DOHH2 (cell line): ENCODE results near the gene CPD.

Experiments used
- H3F3A ChIP-seq: fragments of 200-600 bp; sonication (generic), shearing (Covaris generic); 2 replicates; pipeline ENCODE4 v1.6.0; 2016; ENCODE audit warnings: antibody characterized with exemption, mild to moderate bottlenecking; ENCODE audit not compliant: control insufficient read depth, insufficient read depth
- H3K27ac ChIP-seq: fragments of 200-600 bp; sonication (generic); 2 replicates; pipeline ENCODE4 v1.5.1; 2014; ENCODE audit warnings: low read depth, mild to moderate bottlenecking, low read length, moderate library complexity
- H3K27me3 ChIP-seq: fragments of 200-600 bp; sonication (generic); 2 replicates; pipeline ENCODE4 v1.6.1; 2014; ENCODE audit warnings: mild to moderate bottlenecking, low read length, mixed read lengths; ENCODE audit not compliant: control insufficient read depth
- H3K36me3 ChIP-seq: fragments of 200-600 bp; sonication (generic); 2 replicates; pipeline ENCODE4 v1.6.1; 2014; ENCODE audit warnings: mild to moderate bottlenecking, low read length, moderate library complexity, mixed read lengths; ENCODE audit not compliant: control insufficient read depth
- H3K4me1 ChIP-seq: fragments of 200-600 bp; sonication (generic); 2 replicates; pipeline ENCODE4 v1.6.1; 2014; ENCODE audit warnings: mild to moderate bottlenecking, low read length, mixed read lengths; ENCODE audit not compliant: control insufficient read depth
- H3K4me2 ChIP-seq: fragments of 200-600 bp; sonication (generic); 2 replicates; pipeline ENCODE4 v1.6.0; 2014; ENCODE audit warnings: mild to moderate bottlenecking, low read length, moderate library complexity
- H3K4me3 ChIP-seq: fragments of 200-600 bp; sonication (generic); 2 replicates; pipeline ENCODE4 v1.5.1; 2014; ENCODE audit warnings: mild to moderate bottlenecking, low read length, mixed read lengths
- H3K79me2 ChIP-seq: fragments of 200-600 bp; sonication (generic); 2 replicates; pipeline ENCODE4 v1.6.1; 2014; ENCODE audit warnings: mild to moderate bottlenecking, low read length, mixed read lengths; ENCODE audit not compliant: control insufficient read depth
- H3K9me2 ChIP-seq: fragments of 200-600 bp; sonication (generic); replicated peaks from 2 replicates; pipeline ENCODE4 v1.6.1; 2014; ENCODE audit warnings: mild to moderate bottlenecking, low read length, mixed read lengths; ENCODE audit not compliant: control insufficient read depth
- H3K9me3 ChIP-seq: fragments of 200-600 bp; sonication (generic); 2 replicates; pipeline ENCODE4 v1.6.1; 2014; ENCODE audit warnings: antibody characterized with exemption, low read length, mixed read lengths; ENCODE audit not compliant: control insufficient read depth, insufficient read depth
- H4K20me1 ChIP-seq: fragments of 200-600 bp; sonication (generic); 2 replicates; pipeline ENCODE4 v1.6.0; 2014; ENCODE audit warnings: low read depth, mild to moderate bottlenecking, antibody characterized with exemption, low read length, moderate library complexity; ENCODE audit not compliant: control insufficient read depth, insufficient read depth
- CTCF ChIP-seq: fragments of 200-600 bp; sonication (generic); IDR thresholded peaks from one replicate; pipeline ENCODE4 v1.5.1; 2014; ENCODE audit warnings: antibody characterized with exemption, mild to moderate bottlenecking, low read depth, low read length; ENCODE audit not compliant: poor library complexity, severe bottlenecking
- EZH2phosphoT487 ChIP-seq: fragments of 200-600 bp; sonication (generic); IDR thresholded peaks from 2 replicates; pipeline ENCODE4 v1.6.1; 2017; ENCODE audit warnings: borderline replicate concordance, mild to moderate bottlenecking, antibody characterized with exemption, low read length, moderate library complexity, mixed read lengths

The CPD gene

DNA sequence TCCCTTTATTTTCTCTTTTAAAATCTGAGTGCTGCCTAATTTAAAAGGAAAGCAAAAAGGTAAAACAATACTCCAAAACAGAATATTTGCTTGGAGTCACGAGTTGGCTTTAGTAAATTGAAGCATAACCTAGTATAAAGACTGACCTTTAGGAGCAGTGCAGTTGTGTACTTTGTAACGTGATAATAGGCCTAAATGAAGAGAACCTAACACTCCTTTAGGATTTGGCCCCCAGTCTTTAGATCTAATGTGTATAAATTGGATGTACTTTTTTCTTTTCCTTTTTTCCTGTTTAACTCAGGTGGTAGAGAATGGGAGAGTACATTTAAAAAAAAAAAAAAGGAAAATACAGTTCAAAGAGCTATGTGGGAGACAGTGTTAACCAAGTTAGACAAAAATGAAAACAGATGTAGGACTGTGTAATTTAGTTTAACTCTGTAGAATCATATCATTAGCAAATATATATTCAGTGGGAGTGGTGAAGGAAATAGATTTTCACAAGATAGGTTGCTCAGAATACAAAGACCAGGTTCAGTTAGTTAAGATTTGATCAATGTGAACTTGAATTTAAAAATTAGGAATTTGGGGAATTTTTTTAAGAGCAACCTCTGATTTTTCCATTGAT, 16.8 kb downstream of the CPD start:
- H3K27ac ChIP-seq: no peak overlapping the region
- H3K4me3 ChIP-seq: no peak overlapping the region
- H3K27me3 ChIP-seq: no peaks in the 10 kb centered on the region
- peaks cover 8% of the 10 kb centered on the region for H3K4me1 ChIP-seq
- 0 out of 2 replicates have a peak, but pooled peaks cover 8% of the 10 kb centered on the region for H3F3A ChIP-seq
- no peaks in the 10 kb centered on the region for H3K9me3 ChIP-seq
- TF ChIP-seq EZH2phosphoT487 (no peak), CTCF (no peak)
- 0 out of 2 replicates have a peak, but pooled peaks cover 2% of the 10 kb centered on the region for H3K36me3 ChIP-seq
- no peaks in the 10 kb centered on the region for H4K20me1 ChIP-seq
- no peak overlapping the region for H3K4me2 ChIP-seq
- H3K9me2 ChIP-seq: no peaks in the 10 kb centered on the region
- no peaks in the 10 kb centered on the region for H3K79me2 ChIP-seq

DNA sequence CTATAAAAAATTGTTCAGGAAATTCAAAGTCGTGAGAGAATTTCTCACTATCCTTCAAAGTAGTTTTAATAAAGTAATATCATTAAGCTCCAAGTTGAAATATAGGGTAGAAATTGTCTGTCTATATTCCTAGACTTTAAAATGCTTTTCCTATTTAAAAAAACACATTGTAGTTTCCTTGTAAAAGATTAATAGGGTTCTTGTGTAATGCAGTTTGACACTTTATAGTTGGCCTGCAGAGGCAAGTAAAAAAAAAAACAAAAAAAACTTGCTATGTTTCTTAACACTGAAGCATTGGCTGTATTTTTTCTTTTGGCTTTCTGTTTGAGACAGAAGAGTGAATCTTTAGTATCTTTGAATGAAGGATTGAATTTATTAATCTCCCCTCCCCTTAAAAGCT, 17.4 kb downstream of the CPD start:
- no peaks in the 10 kb centered on the region for H3K27me3 ChIP-seq
- no peaks in the 10 kb centered on the region for H4K20me1 ChIP-seq
- no peak overlapping the region for H3K27ac ChIP-seq
- no peak overlapping the region for H3K4me2 ChIP-seq
- H3K4me1 ChIP-seq: peaks cover 13% of the 10 kb centered on the region
- no peaks in the 10 kb centered on the region for H3K9me3 ChIP-seq
- TF ChIP-seq CTCF (no peak), EZH2phosphoT487 (no peak)
- H3K36me3 ChIP-seq: 0 out of 2 replicates have a peak, but pooled peaks cover 2% of the 10 kb centered on the region
- H3F3A ChIP-seq: peaks cover 11% of the 10 kb centered on the region; the same call in 1 of the 2 replicates
- no peaks in the 10 kb centered on the region for H3K79me2 ChIP-seq
- H3K9me2 ChIP-seq: no peaks in the 10 kb centered on the region
- H3K4me3 ChIP-seq: no peak overlapping the region

DNA sequence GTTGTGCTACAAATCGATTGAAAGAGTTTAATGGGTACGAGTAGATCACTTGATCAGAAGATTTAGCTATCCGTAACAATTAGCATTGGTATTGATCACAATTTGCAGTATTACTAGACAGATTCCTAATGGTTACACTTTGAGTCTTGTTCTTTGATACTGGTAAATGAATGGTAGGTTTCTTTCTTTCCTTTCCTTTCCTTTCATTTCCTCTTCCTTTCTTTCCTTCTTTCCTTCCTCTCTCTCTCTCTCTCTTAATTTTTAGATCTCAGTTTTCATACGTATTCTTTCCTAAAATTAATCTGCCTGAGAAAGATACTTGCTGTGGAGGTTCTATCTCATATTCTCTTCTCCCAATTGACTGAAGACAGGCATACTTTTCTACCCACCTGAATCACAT, 17.9 kb downstream of the CPD start:
- no peaks in the 10 kb centered on the region for H3K79me2 ChIP-seq
- no peaks in the 10 kb centered on the region for H3K9me3 ChIP-seq
- 0 out of 2 replicates have a peak, but pooled peaks cover 2% of the 10 kb centered on the region for H3K36me3 ChIP-seq
- H3F3A ChIP-seq: peaks cover 14% of the 10 kb centered on the region
- peaks cover 18% of the 10 kb centered on the region for H3K4me1 ChIP-seq
- no peak overlapping the region for H3K27ac ChIP-seq
- H3K9me2 ChIP-seq: no peaks in the 10 kb centered on the region
- no peaks in the 10 kb centered on the region for H4K20me1 ChIP-seq
- no peak overlapping the region for H3K4me3 ChIP-seq
- H3K27me3 ChIP-seq: no peaks in the 10 kb centered on the region
- no peak overlapping the region for H3K4me2 ChIP-seq
- no peak for TF ChIP-seq EZH2phosphoT487
- TF ChIP-seq CTCF: no peak
